Activated T-helper 1 cell treated with anti-CD3 and anti-CD28 coated beads, Interleukin-2, amount 50 U/mL, for 16 hours (primary cell): ENCODE results near the gene CKB.

Experiments
- DNase-seq, 2 donors: peaks; one replicate each; pipeline ENCODE4 v3.0.0-alpha.2; 2020; ENCODE audit warnings: low read depth in 1 of 2, low spot score in 1 of 2

Gene CKB

DNA sequence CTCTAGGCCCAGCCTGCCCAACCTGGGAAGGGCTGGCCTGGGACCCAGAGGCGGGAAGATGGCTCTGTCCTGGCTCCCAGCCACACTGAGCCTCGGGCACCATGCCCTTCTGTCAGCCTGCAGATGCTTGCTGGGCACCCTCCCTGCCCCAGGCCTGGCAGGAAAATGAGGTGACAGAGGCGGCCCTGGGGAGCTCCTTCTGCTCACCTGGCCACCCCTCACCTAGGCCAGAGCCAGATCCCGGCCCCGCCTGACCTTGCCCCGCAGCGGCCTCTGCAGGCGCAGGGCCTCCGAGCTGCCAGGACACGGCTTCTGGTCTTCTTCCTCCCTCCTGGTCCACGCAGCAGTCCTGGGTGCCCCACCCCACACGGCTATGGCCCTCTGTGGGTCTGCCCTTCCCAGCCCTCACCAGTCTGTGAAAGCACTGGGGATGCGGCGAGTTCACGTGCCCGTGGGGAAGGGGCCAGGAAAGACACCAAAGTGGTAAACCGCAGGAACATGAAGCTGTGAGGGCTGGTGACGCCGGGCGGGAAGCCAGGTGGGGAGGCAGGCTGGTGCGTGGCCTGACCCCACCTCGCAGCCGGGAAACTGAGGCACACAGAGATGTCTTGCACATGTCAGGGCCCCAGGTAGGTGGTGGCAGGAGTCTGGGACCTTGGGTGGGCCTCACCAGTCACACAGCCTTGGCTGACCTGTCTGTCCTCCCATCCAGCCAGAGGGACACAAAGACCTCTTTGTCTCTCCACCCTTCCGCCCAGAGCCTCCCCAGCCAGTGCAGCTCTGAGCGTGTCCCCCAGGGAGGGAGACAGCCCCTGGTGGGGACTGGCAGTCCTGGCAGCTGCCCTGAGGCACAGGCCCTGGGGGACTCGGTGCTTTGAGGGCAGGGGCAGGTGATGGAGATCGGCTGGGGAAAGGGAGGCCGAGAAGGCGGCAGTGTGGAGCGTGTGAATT lies 27.0 kb upstream of the CKB start:
- DNase-seq, result no peak

DNA sequence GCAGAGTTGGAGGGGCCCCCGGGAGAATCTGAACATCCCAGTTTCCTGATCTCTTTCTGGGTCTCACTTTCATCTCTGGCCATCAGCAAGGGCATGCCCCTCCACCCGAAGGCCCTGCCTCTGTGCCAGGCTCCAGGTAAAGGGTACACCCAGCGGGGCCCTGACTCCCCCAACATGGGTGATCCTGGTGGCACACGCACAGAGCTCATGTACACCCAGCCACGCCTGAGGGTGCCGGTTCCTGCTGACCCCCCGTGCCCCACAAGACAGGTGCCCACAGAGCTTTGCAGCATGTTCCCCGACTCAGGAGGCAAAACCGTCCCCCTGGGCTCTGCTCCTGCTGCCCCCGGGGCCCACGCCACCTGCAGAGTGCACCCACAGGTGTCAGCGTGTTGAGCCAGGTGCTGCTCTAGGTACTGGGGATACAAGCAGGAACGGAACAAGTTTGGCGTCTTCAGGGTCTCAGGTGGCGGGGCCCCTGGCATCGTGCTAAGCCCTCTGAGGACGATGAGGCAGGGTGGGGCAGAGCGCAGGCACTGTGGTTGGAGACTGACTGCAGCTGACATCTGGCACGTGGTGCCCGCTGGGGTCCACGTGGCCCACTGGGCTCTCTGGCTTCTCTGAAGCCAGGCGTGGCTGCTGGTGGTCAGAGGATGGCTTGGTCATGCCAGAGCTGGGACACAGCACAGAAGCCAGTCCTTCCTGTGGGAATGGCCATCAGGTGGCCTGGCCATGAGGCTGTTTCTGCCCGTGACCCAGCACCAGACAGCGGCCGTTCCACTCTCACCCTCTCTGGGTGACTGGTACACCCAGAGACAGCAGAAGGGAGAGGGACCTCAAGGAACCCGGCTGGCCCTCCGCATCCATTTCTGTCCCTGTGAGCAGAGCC lies 26.1 kb upstream of the CKB start:
- no peak for DNase-seq

DNA sequence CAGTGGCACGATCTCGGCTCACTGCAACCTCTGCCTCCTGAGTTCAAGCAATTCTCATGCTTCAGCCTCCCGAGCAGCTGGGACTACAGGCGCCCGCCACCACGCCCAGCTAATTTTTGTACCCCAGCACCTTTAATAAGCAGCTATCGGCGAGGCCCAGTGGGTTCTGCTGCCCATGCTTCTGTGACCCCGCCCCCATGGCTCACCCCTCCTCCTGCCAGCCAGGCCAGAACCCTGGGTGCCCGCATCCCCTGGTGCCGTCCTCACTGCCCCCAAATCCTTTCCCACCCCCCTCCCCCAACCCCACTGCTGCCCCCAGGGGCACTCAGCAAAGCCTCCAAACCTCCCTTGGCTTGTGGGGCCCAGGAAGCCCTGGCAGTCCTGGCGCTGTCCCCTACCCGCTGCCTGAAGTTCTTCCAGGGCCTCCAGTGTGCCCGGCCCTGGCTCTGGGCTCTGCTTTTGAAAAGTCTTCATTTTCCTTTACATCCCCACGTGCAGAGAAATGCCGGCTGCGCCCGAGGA lies 25.4 kb upstream of the CKB start:
- DNase-seq, result no peak

DNA sequence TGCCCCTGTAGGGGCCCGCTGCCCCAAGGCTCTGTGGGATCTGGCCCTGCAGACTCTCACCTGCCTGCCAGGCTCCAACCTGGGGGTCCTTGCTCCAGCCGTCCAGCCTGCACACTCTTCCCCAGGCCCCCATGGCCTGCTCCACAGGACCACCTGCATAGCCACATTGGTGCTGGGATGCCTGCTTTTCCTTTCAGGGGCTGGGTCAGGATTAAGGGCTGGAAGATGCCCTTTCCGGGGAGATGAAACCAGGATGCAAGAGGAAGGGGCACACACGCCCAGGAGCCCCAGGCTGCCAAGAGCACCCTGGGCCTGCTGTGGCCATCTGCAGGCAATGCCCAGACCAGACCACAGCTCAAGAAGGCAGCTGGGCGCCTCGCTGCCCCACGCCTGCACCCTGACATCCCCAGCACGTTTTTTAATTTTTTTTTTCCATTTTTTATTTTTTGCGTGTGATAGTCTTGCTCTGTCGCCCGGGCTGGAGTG lies 24.9 kb upstream of the CKB start:
- no peak for DNase-seq

DNA sequence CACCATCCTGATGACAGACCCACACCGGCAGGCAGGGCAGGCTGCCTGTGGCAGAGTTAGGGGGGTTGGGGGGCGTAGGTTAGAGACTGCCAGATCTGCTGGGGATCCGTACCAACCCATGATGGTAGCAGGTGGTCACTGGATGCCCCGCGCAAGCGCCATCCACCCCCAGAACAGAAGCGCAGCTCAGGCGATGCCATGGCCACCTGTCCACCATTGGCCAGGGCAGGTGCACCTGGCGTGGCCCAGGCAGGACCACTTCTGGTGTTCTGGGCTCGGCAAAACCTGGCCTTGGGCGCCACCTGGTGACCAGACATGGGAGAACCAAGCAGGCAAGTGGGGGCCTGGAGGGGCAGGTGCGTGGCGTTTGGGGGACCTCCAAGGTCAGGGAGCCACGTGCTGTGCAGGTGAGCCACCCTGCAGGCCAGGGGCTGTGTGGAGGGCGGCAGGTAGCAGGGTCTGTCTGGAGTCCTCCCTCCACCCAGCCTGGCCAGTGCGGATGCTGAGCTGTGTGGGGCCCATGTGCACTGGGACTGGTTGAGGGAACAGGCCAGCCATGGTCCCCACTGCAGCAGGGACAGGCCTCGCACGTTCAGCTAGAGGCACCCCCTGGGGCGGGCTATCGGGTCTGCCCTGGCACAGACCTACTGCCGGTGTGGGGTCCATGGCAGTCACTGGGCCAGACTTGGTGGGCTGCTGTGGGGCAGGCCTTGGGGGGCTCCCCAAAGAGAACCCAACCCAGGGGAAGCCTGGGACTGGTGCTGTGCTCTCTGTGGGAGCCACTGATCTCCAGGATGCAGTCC lies 24.2 kb upstream of the CKB start:
- DNase-seq, result peak; percentile 58 to 61

DNA sequence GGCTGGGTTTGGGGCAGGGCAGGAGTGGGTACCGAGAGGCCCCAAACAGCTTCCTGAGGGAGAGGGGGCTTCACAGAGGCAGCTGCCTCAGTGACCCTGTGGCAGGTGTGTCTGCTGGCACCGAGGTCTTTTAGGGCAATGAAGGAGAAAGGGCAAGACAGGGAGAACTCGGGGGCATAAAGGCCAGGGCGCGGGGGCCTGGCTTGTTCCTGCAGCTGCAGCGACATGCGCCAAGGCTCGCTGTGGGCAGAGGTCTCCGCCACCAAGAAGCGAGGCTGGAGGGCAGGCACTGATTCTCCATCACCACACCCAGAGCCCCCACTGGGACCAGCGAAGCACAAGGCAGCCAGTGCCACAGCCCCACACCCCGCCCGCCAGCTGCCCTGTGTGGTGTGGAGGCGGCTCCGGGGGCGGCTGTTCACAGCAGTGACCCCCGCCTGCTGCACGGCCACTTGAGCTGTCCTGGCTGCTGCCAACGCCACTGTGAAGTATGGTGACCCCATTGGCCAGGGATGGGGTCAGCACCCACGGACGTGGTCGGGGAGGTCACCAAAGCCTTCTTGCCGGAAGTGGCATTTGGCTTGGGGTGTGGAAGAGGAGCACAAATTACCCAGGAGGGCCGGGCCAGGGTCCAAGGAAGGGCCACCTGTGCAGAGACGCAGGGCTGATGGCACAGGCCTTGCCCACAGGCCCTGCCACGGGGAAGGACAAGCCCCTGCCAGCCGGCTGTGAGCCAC lies 23.5 kb upstream of the CKB start:
- no peak for DNase-seq

DNA sequence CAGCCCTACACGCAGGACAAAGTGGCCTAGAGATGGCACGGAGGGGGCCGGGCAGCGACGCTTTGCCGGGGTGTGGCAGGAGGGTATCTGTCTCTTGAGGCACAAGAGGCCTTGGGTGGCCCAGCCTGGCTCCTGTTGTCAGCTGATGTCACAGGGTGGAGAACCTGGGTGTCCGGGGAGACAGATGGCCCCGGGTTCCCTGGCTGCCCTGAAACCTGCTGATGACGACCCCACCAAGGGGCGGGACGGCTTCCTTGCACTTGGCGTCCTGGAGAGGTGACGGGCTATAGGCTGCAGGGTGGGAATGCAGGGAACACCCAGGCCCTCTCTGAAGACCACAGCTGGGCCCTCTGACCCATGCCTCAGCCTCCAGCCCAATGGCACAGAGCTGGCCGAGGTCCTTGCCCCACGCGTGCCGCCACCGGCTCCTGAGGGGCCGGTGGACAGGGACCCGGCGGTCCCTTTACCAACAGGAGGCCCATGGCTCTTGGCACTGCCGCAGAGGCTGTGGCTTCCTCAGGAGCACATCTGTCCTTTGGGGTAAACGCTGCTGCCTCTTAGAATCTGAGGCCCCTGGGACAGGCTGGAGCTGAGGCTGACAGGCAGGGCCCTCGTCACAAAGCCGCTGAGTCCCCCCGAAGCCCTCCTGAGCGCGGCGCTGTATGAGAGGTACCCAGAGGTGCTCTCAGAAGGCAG lies 22.7 kb upstream of the CKB start:
- DNase-seq, result no peak

DNA sequence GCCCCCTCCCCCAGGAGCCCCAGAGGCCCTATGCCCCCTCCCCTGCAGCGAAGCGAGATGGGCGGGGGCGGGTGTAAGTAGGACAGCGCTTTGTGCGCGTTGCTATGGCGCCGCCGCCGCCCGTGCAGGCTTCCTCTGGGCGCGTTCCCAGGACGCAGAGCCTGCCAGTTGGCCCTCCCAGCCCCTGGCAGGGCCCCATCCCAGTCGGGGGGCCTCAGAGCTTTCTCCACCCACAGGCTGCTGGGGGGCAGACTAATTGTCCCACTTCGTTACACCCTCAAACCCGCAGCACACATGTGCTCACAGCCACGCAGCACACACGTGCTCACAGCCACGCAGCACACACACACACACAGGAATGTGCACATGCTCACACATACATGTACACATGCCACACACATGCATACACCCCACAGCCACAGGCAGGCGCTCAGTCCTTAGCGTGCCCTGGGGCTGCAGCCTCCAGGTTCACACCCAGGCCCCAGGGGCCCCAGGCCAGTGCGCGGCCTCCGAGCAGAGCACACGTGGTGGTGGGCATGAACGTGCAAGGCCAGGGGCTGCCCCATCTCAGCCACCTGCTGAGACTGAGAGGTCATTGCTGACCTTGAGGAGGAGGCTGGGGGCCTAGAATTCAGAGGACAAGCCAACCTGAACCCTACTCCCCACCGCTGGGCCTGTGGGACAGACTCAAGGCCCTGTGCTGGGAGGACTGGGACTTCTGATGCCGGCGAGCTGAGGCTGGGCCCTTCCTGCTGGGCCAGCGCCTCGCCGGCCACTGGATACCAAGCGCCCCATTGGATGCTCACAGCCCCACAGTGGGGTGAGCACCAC lies 22.0 kb upstream of the CKB start:
- no peak for DNase-seq

DNA sequence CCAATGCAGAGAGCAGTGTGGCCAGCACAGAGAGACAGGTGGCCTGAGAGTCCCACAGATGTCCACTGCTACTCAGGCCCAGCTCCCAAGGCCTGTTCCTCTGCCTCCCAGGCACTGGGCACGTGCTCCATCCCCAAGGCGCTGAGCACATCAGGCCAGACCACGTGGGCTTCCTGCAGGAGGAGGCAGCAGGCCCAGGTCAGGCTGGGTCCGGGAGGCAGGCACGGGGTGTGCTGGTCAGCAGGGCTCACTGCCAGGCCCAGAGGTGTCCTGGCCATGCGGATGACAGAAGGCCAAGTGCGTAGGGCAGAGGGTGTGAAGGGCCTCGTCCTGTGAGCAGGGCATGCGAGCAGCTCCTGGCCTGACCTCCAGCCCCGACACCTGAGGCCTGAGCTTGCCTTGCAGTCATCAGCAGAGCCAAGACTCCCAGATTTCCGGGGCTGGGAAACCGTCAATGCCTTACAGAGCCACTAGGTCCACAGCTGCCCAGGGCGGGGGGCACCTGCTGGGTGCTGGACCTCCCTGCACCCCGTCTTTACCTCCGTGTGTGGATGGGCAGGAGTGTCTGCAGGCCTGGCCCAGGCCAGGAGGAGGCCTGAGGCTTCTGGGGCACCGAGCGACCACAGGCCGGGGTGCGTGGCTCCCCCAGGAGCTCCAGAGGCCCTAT lies 21.2 kb upstream of the CKB start:
- DNase-seq, result no peak

DNA sequence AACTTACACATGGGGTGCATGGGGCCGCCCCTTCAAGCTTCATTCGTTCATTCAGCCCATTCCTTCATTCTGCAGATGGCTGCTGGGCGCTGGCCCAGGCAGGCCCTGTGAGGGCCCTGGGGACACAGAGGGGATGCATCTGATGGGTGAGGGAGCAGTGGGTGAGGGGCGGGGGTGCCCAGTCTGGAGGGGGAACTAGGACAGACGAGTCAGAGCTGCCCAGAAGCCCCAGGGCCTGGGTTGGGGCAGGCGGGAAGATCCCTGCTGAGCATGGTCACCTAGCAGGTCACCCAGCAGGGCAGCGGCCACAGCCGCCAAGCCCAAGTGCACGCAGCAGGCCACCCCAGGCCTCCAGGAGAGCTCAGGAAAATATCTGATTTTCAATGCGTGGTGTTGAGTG lies 20.5 kb upstream of the CKB start:
- no peak for DNase-seq

DNA sequence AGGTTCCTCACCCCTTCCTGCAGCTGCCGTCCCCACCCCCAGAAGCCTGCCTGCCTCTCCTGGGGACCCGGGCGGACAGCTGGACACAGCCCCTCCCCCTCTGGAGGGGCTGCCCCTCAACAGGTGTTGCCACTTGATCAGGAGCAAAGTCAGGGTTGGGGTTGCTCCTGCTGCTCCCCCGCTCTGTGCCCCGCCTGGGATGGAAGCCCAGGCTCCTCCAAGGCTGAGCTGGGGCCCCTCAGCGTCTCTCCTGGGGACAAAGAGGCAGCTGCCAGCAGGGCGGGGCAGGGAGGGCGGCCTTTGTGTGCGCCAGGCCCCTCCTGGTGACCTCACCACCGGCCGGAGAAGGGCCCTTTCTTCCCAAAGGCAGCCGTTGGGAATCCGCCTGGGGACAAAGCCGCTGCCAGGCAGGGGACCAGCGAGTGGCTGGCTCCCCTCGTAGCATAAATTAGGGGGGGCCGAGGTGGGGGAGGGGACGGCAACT lies 20.0 kb upstream of the CKB start:
- DNase-seq, result no peak

DNA sequence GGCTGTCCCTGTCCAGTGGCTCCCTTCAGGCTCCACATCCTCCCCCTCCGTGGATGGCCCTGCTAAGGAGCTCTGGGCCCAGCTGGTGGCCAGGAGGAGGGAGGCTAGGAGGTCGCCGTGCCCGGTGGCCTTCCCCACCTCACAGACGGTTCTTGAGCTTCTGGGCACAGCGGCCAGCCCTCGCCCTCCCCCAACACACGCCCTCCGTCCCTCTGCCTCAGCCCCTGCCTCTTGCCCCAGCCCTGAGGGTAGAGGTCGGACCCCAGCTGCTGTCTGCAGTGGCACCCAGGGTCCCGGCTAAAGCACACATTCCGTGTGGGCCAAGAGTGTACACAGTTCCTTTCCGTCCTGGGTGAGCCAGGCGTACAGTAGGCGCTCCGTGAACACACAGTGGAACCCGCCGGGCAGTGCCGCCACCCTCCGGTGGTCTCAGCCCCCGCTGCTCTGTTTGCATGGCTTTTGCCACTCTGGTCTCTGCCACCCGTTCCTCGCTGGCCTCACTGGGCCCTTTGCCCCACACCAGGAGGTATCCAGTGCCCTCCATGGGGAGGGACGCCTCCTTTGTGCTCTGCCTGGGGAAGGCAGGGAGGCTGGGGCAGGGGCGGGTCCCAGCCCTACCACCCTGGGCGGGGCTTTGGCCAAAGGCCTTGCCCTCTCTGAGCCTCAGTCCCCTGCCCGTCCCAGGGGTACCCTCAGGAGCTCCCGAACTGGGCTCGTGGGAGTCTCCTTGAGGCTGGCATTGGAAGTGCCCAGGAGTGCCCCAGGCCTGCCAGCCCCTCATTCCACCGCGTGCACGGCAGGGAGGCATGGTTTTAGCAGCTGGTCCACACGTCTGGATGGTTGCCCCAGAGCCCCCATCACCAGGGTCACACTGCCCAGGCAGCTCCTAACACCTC lies 19.3 kb upstream of the CKB start:
- no peak for DNase-seq

DNA sequence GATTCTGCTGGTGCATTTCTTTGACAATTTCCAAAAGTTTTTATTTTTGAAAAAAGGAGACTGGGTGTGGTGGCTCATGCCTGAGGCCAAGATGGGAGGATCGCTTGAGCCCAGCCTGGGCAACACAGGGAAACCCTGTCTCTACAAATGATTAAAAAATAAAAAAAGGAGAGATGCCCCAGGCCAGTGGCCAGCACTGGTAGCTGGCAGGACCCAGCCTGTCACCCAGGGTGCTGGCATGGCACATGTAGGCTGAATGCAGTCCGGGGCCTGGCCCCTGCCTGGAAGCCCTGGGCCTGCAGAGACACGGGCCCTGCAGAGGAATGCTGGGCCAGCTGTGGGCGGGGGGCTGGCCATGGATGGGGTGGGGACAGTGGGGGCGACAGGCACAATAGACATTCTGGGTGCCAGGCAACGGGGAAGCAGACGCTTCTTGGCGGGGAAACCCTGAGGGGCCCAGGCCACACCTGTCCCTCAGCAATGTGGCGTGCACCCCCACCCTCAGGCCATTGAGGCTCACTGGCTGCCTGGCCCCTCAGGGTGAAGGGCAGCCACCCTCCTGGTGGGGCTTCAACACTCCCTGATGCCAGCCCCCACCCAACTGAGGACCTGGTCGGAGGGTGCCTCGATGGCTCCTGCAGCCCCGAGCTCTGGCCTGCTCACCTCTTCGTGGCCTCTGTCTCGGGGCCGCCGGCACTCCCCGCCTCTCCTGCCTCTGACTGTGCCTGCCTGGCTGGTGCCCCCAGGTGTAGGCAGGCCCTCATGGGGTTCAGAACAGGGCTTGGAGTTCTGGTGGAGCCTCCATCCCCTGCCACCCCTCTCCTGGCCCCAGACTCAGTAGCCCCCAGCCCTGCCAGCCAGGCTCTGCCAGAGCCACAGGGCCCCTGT lies 18.4 kb upstream of the CKB start:
- DNase-seq, result no peak

DNA sequence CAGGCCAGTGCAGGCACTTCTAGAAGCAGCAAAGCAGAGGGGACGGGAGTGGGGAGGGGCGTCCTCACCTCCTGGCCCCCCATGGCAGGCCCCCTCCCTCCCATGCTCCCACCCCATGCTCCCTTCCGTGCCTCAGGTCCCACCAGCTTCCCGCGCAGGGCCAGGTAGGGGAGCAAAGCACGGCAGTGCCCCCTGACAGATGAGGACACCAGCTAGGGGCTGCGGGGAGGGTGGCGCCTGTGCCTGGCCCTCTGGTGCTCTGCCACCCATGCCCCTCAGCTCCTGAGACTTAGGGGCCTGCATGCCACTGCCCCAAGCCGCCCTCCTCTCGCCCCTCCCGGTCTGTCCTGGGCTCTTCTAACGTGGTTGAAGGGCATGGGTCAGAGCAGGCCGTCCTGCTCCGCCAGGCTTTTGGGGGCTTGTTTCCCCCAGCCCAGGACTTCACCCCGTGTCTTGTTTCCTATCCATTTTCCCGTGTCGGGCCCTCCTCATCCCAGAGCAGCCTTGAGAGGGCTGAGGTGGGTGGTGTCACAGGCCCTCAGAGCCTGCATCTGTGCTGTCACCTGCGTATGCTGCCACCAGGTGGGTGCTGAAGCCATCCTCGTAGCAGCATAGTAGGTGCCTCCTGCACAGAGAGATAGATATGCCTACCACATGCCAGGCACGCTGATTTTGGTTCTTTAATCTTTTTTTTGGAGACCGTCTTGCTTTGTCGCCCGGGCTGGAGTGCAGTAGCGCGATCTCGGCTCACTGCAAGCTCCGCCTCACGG lies 16.6 kb upstream of the CKB start:
- no peak for DNase-seq
